Endothelial cell of umbilical vein (primary cell): Measurements from ENCODE around the gene LGR6. TPM values are rescaled to one million over a fixed set of nuclear protein-coding genes. Genes with fewer than 3 reads are reported as not detected.

ENCODE experiments used
- BruUV-seq: library from RNA; stranded (reverse); fragments of 400-500 nt; replicated peaks from 2 replicates; lab custom pipeline; 2021; lab: Mats Ljungman, UMichigan
- CTCF ChIA-PET: fragments of 300-600, 350-600 bp; sonication (Branson Sonifier 250); formaldehyde crosslinking; loops from one replicate; lab custom pipeline; 2021; ENCODE audit warnings: antibody characterized with exemption, inconsistent platforms; lab: Charles Lee
- POLR2A ChIA-PET: fragments of 300-600, 350-600 bp; sonication (Branson Sonifier 250); formaldehyde crosslinking; loops from one replicate; lab custom pipeline; 2021; ENCODE audit warnings: antibody characterized with exemption, inconsistent platforms; lab: Charles Lee
- DNase-seq: peaks from one replicate; pipeline ENCODE4 v3.0.0-alpha.2; 2011; ENCODE audit warnings: low read depth, low spot score
- FAIRE-seq: peaks from 2 replicates; lab custom pipeline; 2011; peaks lifted over from hg19 to GRCh38; lab: Jason Lieb, UNC
- H2AFZ ChIP-seq: 2 replicates; pipeline ENCODE4 v1.6.0; 2012; ENCODE audit warnings: low read depth, low read length, control low read depth, inconsistent platforms
- H3K27ac ChIP-seq: 2 replicates; pipeline ENCODE4 v1.5.1; 2011; ENCODE audit warnings: low read depth, mild to moderate bottlenecking, control low read depth, low read length, moderate library complexity; ENCODE audit not compliant: insufficient read depth
- H3K27me3 ChIP-seq, 2 experiments: 2 replicates each; pipeline versions ENCODE4 v1.6.0 to v1.6.1; 2011; ENCODE audit warnings: low read length in 2 of 2, mixed read lengths in 1 of 2; ENCODE audit not compliant: control insufficient read depth in 2 of 2, insufficient read depth in 2 of 2
- H3K36me3 ChIP-seq, 2 experiments: 2 replicates in 1 of 2; 3 replicates in 1 of 2; pipeline ENCODE4 v1.5.1; 2011; ENCODE audit warnings: low read length in 2 of 2, mild to moderate bottlenecking in 1 of 2, moderate library complexity in 1 of 2; ENCODE audit not compliant: control insufficient read depth in 2 of 2, insufficient read depth in 2 of 2; ENCODE audit errors: extremely low read depth in 1 of 2
- H3K4me1 ChIP-seq: 3 replicates; pipeline ENCODE4 v1.5.1; 2011; ENCODE audit warnings: mild to moderate bottlenecking, low read length; ENCODE audit not compliant: control insufficient read depth, insufficient read depth; ENCODE audit errors: extremely low read depth
- H3K4me2 ChIP-seq: 2 replicates; pipeline ENCODE4 v1.6.1; 2011; ENCODE audit warnings: low read length, control low read depth, mixed read lengths; ENCODE audit not compliant: insufficient read depth
- H3K4me3 ChIP-seq, 3 experiments: fragments of 200-600 bp in 1 of 3; sonication (generic), shearing (Covaris generic) in 1 of 3; replicated peaks in 1 of 3; 2 replicates each; pipeline ENCODE4 v1.5.1; 2011 to 2016; ENCODE audit warnings: control low read depth in 3 of 3, low read length in 3 of 3, mild to moderate bottlenecking in 2 of 3, inconsistent platforms in 1 of 3, low read depth in 1 of 3, moderate library complexity in 1 of 3; ENCODE audit not compliant: insufficient read depth in 1 of 3
- H3K79me2 ChIP-seq: 2 replicates; pipeline ENCODE4 v1.6.0; 2012; ENCODE audit warnings: low read length, inconsistent platforms; ENCODE audit not compliant: control insufficient read depth, insufficient read depth
- H3K9ac ChIP-seq: replicated peaks from 2 replicates; pipeline ENCODE3; 2011; ENCODE audit warnings: low read length, control low read depth; ENCODE audit not compliant: insufficient read depth; ENCODE audit errors: extremely low read depth
- H3K9me1 ChIP-seq: replicated peaks from 3 replicates; pipeline ENCODE4 v1.6.0; 2011; ENCODE audit warnings: mild to moderate bottlenecking, low read length; ENCODE audit not compliant: control insufficient read depth, insufficient read depth; ENCODE audit errors: extremely low read depth
- H3K9me3 ChIP-seq: replicated peaks from 2 replicates; pipeline ENCODE4 v1.5.1; 2012; ENCODE audit warnings: low read length, inconsistent platforms; ENCODE audit not compliant: control insufficient read depth, insufficient read depth
- H4K20me1 ChIP-seq: replicated peaks from 2 replicates; pipeline ENCODE3; 2011; ENCODE audit warnings: mild to moderate bottlenecking, low read length; ENCODE audit not compliant: control insufficient read depth, insufficient read depth; ENCODE audit errors: extremely low read depth
- CTCF ChIP-seq, 2 donors: IDR thresholded peaks; 1 replicate in 1 of 2; 2 replicates in 1 of 2; pipeline ENCODE4 v1.5.1; 2011; ENCODE audit warnings: low read length in 2 of 2, mild to moderate bottlenecking in 2 of 2, moderate library complexity in 2 of 2, control low read depth in 1 of 2, inconsistent platforms in 1 of 2, low read depth in 1 of 2; ENCODE audit not compliant: insufficient read depth in 1 of 2; ENCODE audit errors: extremely low read depth in 1 of 2
- EZH2 ChIP-seq: IDR thresholded peaks from 2 replicates; pipeline ENCODE4 v1.6.1; 2012; ENCODE audit warnings: borderline replicate concordance, low read depth, mild to moderate bottlenecking, moderate library complexity, low read length, inconsistent platforms; ENCODE audit not compliant: severe bottlenecking
- FOS ChIP-seq: IDR thresholded peaks from 2 replicates; pipeline ENCODE4 v1.6.1; 2011; ENCODE audit warnings: mild to moderate bottlenecking, low read length, moderate library complexity, borderline replicate concordance; ENCODE audit not compliant: insufficient read depth
- GATA2 ChIP-seq: IDR thresholded peaks from 2 replicates; pipeline ENCODE4 v1.7.0; 2011; ENCODE audit warnings: low read depth, mild to moderate bottlenecking, moderate library complexity, mixed read lengths, low read length; ENCODE audit not compliant: insufficient read length, insufficient read depth
- JUN ChIP-seq: IDR thresholded peaks from 2 replicates; pipeline ENCODE4 v1.6.1; 2011; ENCODE audit warnings: borderline replicate concordance, low read depth; ENCODE audit not compliant: insufficient read length, insufficient read depth
- MYC ChIP-seq: IDR thresholded peaks from one replicate; pipeline ENCODE4 v1.6.1; 2011; ENCODE audit warnings: mild to moderate bottlenecking, low read depth, low read length
- POLR2A ChIP-seq: IDR thresholded peaks from 2 replicates; pipeline ENCODE4 v1.6.1; 2012; ENCODE audit warnings: low read depth, mild to moderate bottlenecking, control low read depth, low read length
- POLR2AphosphoS5 ChIP-seq: IDR thresholded peaks from 2 replicates; pipeline ENCODE4 v1.6.1; 2012; ENCODE audit warnings: low read depth, mild to moderate bottlenecking, control low read depth, low read length, moderate library complexity; ENCODE audit not compliant: insufficient read depth
- dilution Hi-C: fragments of 300-500 bp; cut with MboI; formaldehyde crosslinking; loops from one replicate; pipeline ENCODE4 v1.15.0; 2019; ENCODE audit warnings: low sequenced_read_pairs; ENCODE audit not compliant: extremely low pct_ligation_motif_present
- intact Hi-C: fragments of 100-400 bp; cut with micrococcal nuclease; formaldehyde crosslinking; loops from one replicate; pipeline ENCODE4 v1.10.0; 2022
- polyA plus RNA-seq, 4 experiments: library from polyadenylated mRNA; depleted of rRNA in 3 of 4; stranded (reverse) in 3 of 4; unstranded in 1 of 4; fragments of >200 nt; gene quantifications; 2 replicates each; pipeline versions ENCODE4 v1.2.1 to v1.2.3, GENCODE V29; 2011 to 2012; ENCODE audit warnings: missing spikeins in 1 of 4
- total RNA-seq: library from RNA; stranded (reverse); gene quantifications from 2 replicates; pipeline ENCODE4 v1.2.3, GENCODE V29; 2021
- TF ChIP-seq, protein P1 (sequence below): IDR thresholded peaks from 2 replicates; pipeline ENCODE4 v1.6.1; 2011; ENCODE audit not compliant: insufficient read depth, insufficient read length

The LGR6 gene
- total and polyA plus RNA-seq, 2 donors (not counting 3 experiments of a cell fraction or from before 2014, with no cell fraction given) = not detected

- intact Hi-C loops = no loop called here
- CTCF ChIA-PET = interaction anchor here (0.7 to 0.9 kb wide), 3 partner anchors 11 to 45 kb away, joined by 3 to 4 read pairs (median 3); no protein-coding TSS in a partner anchor
These were observed 47.9 kb downstream of the LGR6 start for GRCh38 chr1:202241376-202242079.

More at GRCh38 chr1:202241376-202242079, 47.9 kb downstream of the LGR6 start:
- H3K27ac ChIP-seq = no peak overlapping the region
- no peaks in the 10 kb centered on the region for H3K4me1 ChIP-seq
- no peak overlapping the region for H2AFZ ChIP-seq
- FAIRE-seq = no peak
- POLR2A ChIA-PET = no interaction called here
- no peak for TF ChIP-seq POLR2A
- no peak for TF ChIP-seq JUN
- no peak for TF ChIP-seq CTCF (IDR thresholded peaks at IDR 0.05; ENCODE audit: extremely low read depth in 1 of 2, insufficient read depth in 1 of 2, low read depth in 1 of 2, low read length in 2 of 2)
- TF ChIP-seq, protein P1, sequence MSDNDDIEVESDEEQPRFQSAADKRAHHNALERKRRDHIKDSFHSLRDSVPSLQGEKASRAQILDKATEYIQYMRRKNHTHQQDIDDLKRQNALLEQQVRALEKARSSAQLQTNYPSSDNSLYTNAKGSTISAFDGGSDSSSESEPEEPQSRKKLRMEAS = no peak
- TF ChIP-seq POLR2AphosphoS5 = no peak
- no peak for TF ChIP-seq EZH2
- TF ChIP-seq GATA2 = no peak
- TF ChIP-seq MYC = no peak
- no peak for TF ChIP-seq FOS
- H3K9me1 ChIP-seq = no peaks in the 10 kb centered on the region
- H3K4me2 ChIP-seq = no peak overlapping the region
- H3K9ac ChIP-seq = no peak overlapping the region
- dilution Hi-C loops = no loop called here
- no peak for DNase-seq
- H3K79me2 ChIP-seq = no peaks in the 10 kb centered on the region
- no peaks in the 10 kb centered on the region for H3K36me3 ChIP-seq
- no peak overlapping the region for H3K4me3 ChIP-seq
- peaks cover 0 to 18% of the 10 kb centered on the region in 2 experiments for H3K27me3 ChIP-seq
- no peaks in the 10 kb centered on the region for H4K20me1 ChIP-seq
- no TSS peak for BruUV-seq
- no peaks in the 10 kb centered on the region for H3K9me3 ChIP-seq
